ENCODE data around the gene TUB.

The TUB gene

DNA sequence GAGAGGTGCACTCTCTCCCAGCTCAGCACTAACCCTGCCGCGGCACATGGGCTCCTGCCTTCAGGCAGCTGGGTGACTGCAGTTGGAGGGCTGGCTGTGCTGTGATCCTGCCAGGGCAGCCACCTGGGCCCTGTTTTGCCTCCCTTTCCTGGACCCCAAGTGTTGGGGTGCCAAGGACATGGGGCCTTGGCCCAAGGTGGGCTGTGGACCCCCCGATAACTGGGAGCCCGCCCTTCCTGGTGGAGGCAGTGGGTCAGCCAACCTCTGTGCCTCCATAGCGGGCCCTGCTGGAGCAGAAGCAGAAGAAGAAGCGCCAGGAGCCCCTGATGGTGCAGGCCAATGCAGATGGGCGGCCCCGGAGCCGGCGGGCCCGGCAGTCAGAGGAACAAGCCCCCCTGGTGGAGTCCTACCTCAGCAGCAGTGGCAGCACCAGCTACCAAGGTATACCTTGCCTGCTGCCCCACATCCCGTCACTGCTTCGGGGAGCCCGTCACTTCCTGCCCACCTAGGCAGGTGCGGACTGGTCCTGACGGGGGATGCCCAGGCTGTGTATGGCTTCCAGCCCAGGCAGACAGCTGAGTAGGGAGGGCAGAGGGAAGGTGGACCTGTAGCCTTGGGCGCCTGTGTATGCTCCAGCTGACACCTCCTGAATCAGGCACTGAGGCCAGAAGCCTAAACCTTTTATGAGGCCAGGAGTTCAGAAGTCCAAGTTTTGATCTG, 8.9 kb downstream of the TUB start:
- H3K4me3 ChIP-seq (ENCODE audit: low read depth, low read length) = no peak overlapping the region
- no peaks in the 10 kb centered on the region for H3K4me1 ChIP-seq (ENCODE audit: control insufficient read depth, insufficient read depth, low read length)
- no peak overlapping the region for H3K9ac ChIP-seq (ENCODE audit: low read depth, low read length)
- H3K36me3 ChIP-seq (ENCODE audit: control insufficient read depth, insufficient read depth, low read length) = peaks cover 2% of the 10 kb centered on the region
- no peaks in the 10 kb centered on the region for H3K9me3 ChIP-seq (ENCODE audit: control insufficient read depth, insufficient read depth, low read length)
- no peaks in the 10 kb centered on the region for H3K27me3 ChIP-seq (ENCODE audit: control insufficient read depth, insufficient read depth, low read length)

DNA sequence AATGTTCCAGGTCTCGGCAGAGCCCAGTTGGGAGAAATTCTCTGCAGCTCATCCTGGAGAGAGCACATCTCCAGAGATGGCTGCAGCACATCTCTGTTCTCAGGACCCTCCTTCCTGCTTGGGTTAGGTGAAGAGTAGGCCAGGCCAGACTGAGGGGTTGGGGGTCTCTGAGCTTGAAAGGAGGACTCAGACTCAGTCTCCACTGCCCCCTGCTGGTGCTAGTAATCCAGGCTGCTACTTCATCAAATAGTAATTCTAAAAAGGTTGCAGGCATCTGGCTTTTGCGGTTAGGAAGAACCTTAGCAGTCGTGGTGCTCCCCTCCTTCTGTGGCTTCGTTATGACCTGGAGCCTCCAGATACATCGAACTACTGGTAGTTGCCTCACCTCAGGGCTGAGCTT, 9.7 kb downstream of the TUB start:
- H3K36me3 ChIP-seq (ENCODE audit: control insufficient read depth, insufficient read depth, low read length) = peaks cover 2% of the 10 kb centered on the region
- no peaks in the 10 kb centered on the region for H3K9me3 ChIP-seq (ENCODE audit: control insufficient read depth, insufficient read depth, low read length)
- H3K9ac ChIP-seq (ENCODE audit: low read depth, low read length) = no peak overlapping the region
- no peak overlapping the region for H3K4me3 ChIP-seq (ENCODE audit: low read depth, low read length)
- H3K27me3 ChIP-seq (ENCODE audit: control insufficient read depth, insufficient read depth, low read length) = no peaks in the 10 kb centered on the region
- no peaks in the 10 kb centered on the region for H3K4me1 ChIP-seq (ENCODE audit: control insufficient read depth, insufficient read depth, low read length)

DNA sequence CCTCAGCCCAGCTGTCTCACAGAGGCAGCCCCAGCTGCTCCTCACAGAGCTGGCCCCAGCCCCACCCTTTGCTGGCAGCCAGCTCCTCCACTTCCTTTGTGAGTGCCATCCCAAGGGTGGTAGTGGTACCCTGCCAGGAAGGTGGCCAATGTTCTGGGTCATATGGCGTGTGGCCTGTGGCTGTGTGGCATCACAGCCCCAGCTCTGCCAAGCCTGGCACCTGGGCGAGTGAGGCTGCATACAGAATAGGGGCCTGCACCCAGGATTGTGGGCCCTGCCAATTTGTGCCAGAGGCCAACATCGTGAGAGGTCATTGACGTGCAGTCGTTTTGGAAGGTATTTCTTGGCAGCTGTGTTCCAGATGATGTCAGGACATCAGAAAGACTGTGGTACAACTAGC, 10.7 kb downstream of the TUB start:
- Histone ChIP-seq H3K9me3 (ENCODE audit: control insufficient read depth, insufficient read depth, low read length) (no peaks in the 10 kb centered on the region), H3K4me3 (ENCODE audit: low read depth, low read length) (no peak overlapping the region), H3K36me3 (ENCODE audit: control insufficient read depth, insufficient read depth, low read length) (peaks cover 4% of the 10 kb centered on the region), H3K9ac (ENCODE audit: low read depth, low read length) (no peak overlapping the region), H3K4me1 (ENCODE audit: control insufficient read depth, insufficient read depth, low read length) (no peaks in the 10 kb centered on the region), H3K27me3 (ENCODE audit: control insufficient read depth, insufficient read depth, low read length) (no peaks in the 10 kb centered on the region)

DNA sequence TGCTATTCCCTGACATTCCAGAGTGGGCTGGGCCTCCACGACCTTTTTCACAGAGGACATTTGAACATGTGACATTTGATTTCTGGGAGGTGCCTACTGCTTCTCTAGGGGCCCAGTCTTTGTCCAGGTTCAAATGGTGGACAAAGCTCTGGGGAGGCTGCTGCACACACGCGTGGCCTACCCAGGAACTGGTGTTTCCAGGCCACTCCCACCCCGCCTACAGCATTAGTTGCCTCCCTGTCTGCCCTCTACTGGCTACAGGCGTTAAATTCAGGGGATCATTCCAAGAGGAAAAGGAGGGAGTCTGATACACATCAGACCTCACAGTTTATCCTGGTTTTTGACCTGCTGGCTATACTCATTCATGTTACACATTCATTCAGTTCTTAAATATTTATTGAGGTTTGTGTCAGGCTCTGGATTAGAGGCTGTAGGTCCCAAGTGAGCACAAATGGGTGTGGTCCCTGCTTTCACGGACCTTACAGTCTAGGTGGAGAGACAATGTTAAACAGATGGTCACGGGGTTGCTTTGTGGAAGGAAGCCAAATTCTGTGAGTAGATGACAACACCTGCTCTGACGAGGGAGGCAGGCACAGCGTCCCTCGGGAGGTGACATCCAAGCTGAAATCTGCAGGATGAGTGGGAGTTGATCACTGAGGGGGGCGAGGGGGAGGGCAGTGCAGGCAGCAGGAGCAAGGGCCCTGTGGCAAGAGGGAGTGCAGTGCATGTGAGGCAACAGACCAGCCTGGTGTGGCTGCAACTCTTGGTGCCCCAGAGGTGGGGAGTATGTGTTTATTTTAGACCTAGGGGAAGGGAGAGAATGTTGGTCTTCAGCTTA, 11.8 kb downstream of the TUB start:
- Histone ChIP-seq H3K9me3 (ENCODE audit: control insufficient read depth, insufficient read depth, low read length) (no peaks in the 10 kb centered on the region), H3K4me1 (ENCODE audit: control insufficient read depth, insufficient read depth, low read length) (no peaks in the 10 kb centered on the region), H3K27me3 (ENCODE audit: control insufficient read depth, insufficient read depth, low read length) (no peaks in the 10 kb centered on the region), H3K9ac (ENCODE audit: low read depth, low read length) (no peak overlapping the region), H3K4me3 (ENCODE audit: low read depth, low read length) (no peak overlapping the region), H3K36me3 (ENCODE audit: control insufficient read depth, insufficient read depth, low read length) (peaks cover 12% of the 10 kb centered on the region)

DNA sequence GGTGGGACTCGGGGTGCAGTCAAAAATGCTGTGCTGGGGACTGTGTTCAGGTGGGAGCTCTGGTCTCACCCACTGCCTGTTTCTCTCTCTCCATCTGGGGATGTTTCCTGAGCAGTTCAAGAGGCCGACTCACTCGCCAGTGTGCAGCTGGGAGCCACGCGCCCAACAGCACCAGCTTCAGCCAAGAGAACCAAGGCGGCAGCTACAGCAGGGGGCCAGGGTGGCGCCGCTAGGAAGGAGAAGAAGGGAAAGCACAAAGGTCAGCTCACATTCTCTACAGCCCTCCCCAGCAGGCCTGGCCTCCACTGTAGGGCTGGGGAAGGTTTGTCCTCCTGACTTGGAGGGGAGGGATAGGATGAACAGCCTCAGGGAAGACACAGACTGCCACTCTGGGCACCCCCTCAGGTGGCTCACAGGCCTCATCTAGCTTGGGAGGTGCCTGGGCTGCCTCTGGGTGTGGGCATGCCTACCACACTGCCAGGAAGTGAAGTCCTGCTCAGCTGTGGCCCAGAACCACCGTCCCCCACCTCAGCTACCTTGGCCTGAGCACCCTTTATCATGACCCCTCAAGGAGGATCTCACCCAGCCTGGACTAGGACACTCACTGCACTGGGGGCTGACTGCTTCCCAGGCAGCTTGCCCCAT, 13.0 kb downstream of the TUB start:
- peaks cover 17% of the 10 kb centered on the region for H3K36me3 ChIP-seq (ENCODE audit: control insufficient read depth, insufficient read depth, low read length)

DNA sequence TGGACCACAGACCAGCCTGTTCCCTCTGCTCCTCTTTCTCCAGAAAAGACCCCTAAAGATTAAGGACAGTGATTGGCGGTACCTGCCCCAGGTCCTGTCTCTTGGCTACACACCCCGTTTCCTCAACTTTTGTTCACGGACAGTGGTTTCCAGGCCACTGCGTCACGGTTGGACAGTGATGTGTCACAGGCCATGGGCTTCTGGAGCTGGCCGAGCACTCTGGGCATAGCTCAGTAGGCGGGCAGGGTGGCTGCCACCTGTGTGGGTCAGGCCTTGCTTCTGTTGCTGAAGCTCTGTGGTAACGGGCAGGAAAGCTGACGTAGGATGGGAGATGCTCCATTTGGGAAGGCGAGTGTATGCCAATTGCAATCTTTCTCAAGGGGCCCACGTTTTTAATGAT, 13.6 kb downstream of the TUB start:
- Histone ChIP-seq H3K4me3 (ENCODE audit: low read depth, low read length) (no peak overlapping the region), H3K4me1 (ENCODE audit: control insufficient read depth, insufficient read depth, low read length) (no peaks in the 10 kb centered on the region), H3K27me3 (ENCODE audit: control insufficient read depth, insufficient read depth, low read length) (no peaks in the 10 kb centered on the region), H3K36me3 (ENCODE audit: control insufficient read depth, insufficient read depth, low read length) (peaks cover 17% of the 10 kb centered on the region), H3K9me3 (ENCODE audit: control insufficient read depth, insufficient read depth, low read length) (no peaks in the 10 kb centered on the region), H3K9ac (ENCODE audit: low read depth, low read length) (no peak overlapping the region)

More for the DNA sequence above, 13.0 kb downstream of the TUB start:
- no peak overlapping the region for H3K9ac ChIP-seq (ENCODE audit: low read depth, low read length)
- H3K4me3 ChIP-seq (ENCODE audit: low read depth, low read length) = no peak overlapping the region
- H3K27me3 ChIP-seq (ENCODE audit: control insufficient read depth, insufficient read depth, low read length) = no peaks in the 10 kb centered on the region
- H3K4me1 ChIP-seq (ENCODE audit: control insufficient read depth, insufficient read depth, low read length) = no peaks in the 10 kb centered on the region
- no peaks in the 10 kb centered on the region for H3K9me3 ChIP-seq (ENCODE audit: control insufficient read depth, insufficient read depth, low read length)

DNA sequence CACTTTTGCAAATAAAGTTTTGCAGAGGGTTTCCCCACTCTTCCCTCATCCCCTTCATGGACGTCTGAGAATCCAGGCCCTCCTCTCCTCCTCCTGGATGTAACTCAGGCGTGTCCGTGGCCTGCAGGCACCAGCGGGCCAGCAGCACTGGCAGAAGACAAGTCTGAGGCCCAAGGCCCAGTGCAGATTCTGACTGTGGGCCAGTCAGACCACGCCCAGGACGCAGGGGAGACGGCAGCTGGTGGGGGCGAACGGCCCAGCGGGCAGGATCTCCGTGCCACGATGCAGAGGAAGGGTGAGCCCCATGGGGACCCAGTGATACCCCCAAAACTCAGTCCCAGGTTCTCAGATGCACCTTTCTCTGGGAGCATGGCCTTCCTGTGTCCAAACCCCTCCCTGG, 14.4 kb downstream of the TUB start:
- Histone ChIP-seq H3K36me3 (ENCODE audit: control insufficient read depth, insufficient read depth, low read length) (peaks cover 17% of the 10 kb centered on the region), H3K9ac (ENCODE audit: low read depth, low read length) (no peak overlapping the region), H3K9me3 (ENCODE audit: control insufficient read depth, insufficient read depth, low read length) (no peaks in the 10 kb centered on the region), H3K4me3 (ENCODE audit: low read depth, low read length) (no peak overlapping the region), H3K4me1 (ENCODE audit: control insufficient read depth, insufficient read depth, low read length) (no peaks in the 10 kb centered on the region), H3K27me3 (ENCODE audit: control insufficient read depth, insufficient read depth, low read length) (no peaks in the 10 kb centered on the region)

DNA sequence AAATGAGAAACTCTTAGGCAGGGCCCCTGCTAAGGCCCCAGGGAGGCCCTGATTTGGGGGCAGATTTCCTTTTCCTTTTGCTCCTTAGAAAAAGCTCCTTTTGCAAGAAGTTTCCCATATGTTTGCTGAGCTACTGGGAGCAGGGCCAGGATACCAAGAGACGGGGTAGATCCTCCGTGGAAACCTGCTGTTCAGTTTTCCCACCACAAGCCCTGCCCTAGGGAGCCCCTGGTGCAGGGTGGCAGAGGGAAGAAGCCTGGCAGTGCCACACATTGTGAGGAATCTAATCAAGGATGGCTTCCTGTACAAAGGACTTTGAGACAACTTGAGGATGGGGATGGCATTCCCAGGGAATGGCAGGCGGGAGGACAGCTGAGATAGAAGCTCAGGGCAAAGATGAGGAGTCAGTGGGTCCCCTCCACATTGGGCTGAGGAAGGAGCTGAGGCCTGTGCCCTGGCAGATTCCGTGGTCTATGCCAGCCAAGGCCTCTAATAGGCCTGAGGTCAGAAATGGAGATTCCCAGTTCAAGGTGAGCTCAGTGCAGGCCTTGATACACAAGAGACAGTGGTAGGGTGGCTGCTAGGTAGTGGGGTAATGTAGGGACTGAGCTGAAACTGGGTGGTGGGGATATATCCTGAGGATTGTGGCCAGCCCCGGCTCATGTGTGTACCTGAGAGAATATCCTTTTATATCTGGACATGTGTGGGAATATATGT, 15.0 kb downstream of the TUB start:
- Histone ChIP-seq H3K36me3 (ENCODE audit: control insufficient read depth, insufficient read depth, low read length) (peaks cover 17% of the 10 kb centered on the region), H3K27me3 (ENCODE audit: control insufficient read depth, insufficient read depth, low read length) (no peaks in the 10 kb centered on the region), H3K4me3 (ENCODE audit: low read depth, low read length) (no peak overlapping the region), H3K9ac (ENCODE audit: low read depth, low read length) (no peak overlapping the region), H3K9me3 (ENCODE audit: control insufficient read depth, insufficient read depth, low read length) (no peaks in the 10 kb centered on the region), H3K4me1 (ENCODE audit: control insufficient read depth, insufficient read depth, low read length) (no peaks in the 10 kb centered on the region)

DNA sequence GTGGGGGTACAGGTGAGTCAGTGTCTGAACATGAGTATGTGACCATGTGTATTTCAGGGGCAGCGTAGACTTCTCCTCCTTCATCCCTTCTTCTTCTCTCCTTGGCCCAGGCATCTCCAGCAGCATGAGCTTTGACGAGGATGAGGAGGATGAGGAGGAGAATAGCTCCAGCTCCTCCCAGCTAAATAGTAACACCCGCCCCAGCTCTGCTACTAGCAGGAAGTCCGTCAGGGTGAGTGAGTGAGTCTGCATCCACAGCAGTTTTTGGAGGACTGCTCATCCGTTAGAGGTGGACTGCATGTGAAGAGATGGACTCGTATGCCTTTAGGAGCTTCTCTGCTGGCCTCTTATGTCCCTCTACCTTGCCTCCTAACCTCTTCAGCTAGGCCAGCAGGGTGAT, 15.6 kb downstream of the TUB start:
- no peaks in the 10 kb centered on the region for H3K9me3 ChIP-seq (ENCODE audit: control insufficient read depth, insufficient read depth, low read length)
- no peaks in the 10 kb centered on the region for H3K27me3 ChIP-seq (ENCODE audit: control insufficient read depth, insufficient read depth, low read length)
- peaks cover 17% of the 10 kb centered on the region for H3K36me3 ChIP-seq (ENCODE audit: control insufficient read depth, insufficient read depth, low read length)
- no peak overlapping the region for H3K9ac ChIP-seq (ENCODE audit: low read depth, low read length)
- H3K4me3 ChIP-seq (ENCODE audit: low read depth, low read length) = no peak overlapping the region
- H3K4me1 ChIP-seq (ENCODE audit: control insufficient read depth, insufficient read depth, low read length) = no peaks in the 10 kb centered on the region

DNA sequence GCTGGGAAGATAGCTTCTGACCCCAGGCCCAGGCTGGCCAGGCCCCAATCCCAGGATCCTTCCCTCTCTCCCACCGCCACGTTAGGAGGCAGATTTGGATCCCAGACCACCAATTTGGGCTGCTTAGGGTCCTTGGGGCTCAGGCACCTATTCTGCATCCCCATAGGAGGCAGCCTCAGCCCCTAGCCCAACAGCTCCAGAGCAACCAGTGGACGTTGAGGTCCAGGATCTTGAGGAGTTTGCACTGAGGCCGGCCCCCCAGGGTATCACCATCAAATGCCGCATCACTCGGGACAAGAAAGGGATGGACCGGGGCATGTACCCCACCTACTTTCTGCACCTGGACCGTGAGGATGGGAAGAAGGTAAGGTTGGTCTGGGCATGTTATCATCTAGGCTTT, 16.1 kb downstream of the TUB start:
- H3K9ac ChIP-seq (ENCODE audit: low read depth, low read length) = no peak overlapping the region
- no peaks in the 10 kb centered on the region for H3K9me3 ChIP-seq (ENCODE audit: control insufficient read depth, insufficient read depth, low read length)
- no peak overlapping the region for H3K4me3 ChIP-seq (ENCODE audit: low read depth, low read length)
- no peaks in the 10 kb centered on the region for H3K4me1 ChIP-seq (ENCODE audit: control insufficient read depth, insufficient read depth, low read length)
- H3K36me3 ChIP-seq (ENCODE audit: control insufficient read depth, insufficient read depth, low read length) = peaks cover 22% of the 10 kb centered on the region
- H3K27me3 ChIP-seq (ENCODE audit: control insufficient read depth, insufficient read depth, low read length) = no peaks in the 10 kb centered on the region

DNA sequence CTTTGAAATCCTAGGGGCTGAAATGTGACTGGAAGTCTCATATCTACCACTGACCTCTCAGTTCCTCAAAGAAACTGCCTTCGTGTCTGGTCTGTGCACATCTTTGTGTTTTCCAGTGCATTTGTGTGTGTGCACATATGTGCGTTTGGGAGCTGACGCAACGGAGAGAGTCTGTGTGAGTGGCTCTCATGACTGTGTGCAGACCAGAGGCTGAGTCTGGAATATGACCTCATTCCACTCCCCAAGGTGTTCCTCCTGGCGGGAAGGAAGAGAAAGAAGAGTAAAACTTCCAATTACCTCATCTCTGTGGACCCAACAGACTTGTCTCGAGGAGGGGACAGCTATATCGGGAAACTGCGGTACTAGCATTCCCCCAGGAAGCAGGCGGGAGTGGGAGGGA, 16.5 kb downstream of the TUB start:
- H3K4me3 ChIP-seq (ENCODE audit: low read depth, low read length) = no peak overlapping the region
- no peaks in the 10 kb centered on the region for H3K9me3 ChIP-seq (ENCODE audit: control insufficient read depth, insufficient read depth, low read length)
- no peak overlapping the region for H3K9ac ChIP-seq (ENCODE audit: low read depth, low read length)
- no peaks in the 10 kb centered on the region for H3K27me3 ChIP-seq (ENCODE audit: control insufficient read depth, insufficient read depth, low read length)
- H3K36me3 ChIP-seq (ENCODE audit: control insufficient read depth, insufficient read depth, low read length) = peaks cover 22% of the 10 kb centered on the region
- no peaks in the 10 kb centered on the region for H3K4me1 ChIP-seq (ENCODE audit: control insufficient read depth, insufficient read depth, low read length)

Measured in iPS-15b (cell line).